ENCODE measurements around the gene KRTAP10-8. TPM values are rescaled to one million over a fixed set of nuclear protein-coding genes. Genes with fewer than 3 reads are reported as not detected.
"Not testable (repeated sequence)": the region's sequence is repeated elsewhere in the genome, so short reads cannot be mapped to it uniquely, and the experiment has no call there.

The KRTAP10-8 gene
- total RNA-seq, 2 donors from 2014 or later, result not detected

GRCh38 chr21:44572959-44573583, 38.8 kb upstream of the KRTAP10-8 start:
- no peaks in the 10 kb centered on the region for H3K4me1 ChIP-seq
- H3K27ac ChIP-seq, result no peak overlapping the region
- no peaks in the 10 kb centered on the region for H3K27me3 ChIP-seq
- no peaks in the 10 kb centered on the region for H3K36me3 ChIP-seq
- no peak for DNase-seq
- H3K9ac ChIP-seq (ENCODE audit: low read depth in 2 of 2, low read length in 2 of 2), result no peak overlapping the region
- no peak for TF ChIP-seq CTCF (IDR thresholded peaks at IDR 0.05)
- H3K4me3 ChIP-seq, result no peak overlapping the region
- no peaks in the 10 kb centered on the region for H3K9me3 ChIP-seq
- intact Hi-C loops (cut with DNase I), result no loop called here

- H3K9ac ChIP-seq (ENCODE audit: low read depth in 2 of 2, low read length in 2 of 2); DNase-seq; H3K27me3 ChIP-seq; intact Hi-C loops (cut with DNase I); H3K9me3 ChIP-seq; H3K36me3 ChIP-seq; H3K4me1 ChIP-seq; H3K27ac ChIP-seq: not testable (repeated sequence)
- H3K4me3 ChIP-seq, result peak within 1 kb of the TSS; percentile 12
Observed at GRCh38 chr21:44573630-44574456, 38.0 kb upstream of the KRTAP10-8 start, which contains the start of gene KRTAP10-4. Gene KRTAP10-4 (plus strand): TSS chr21:44573729. CDS start chr21:44573759, 30 bp downstream.

- Histone ChIP-seq H3K27me3 (no peaks in the 10 kb centered on the region), H3K36me3 (no peaks in the 10 kb centered on the region), H3K9me3 (no peaks in the 10 kb centered on the region), H3K27ac (no peak overlapping the region), H3K4me3 (peak overlapping the region; percentile 12), H3K4me1 (no peaks in the 10 kb centered on the region), H3K9ac (ENCODE audit: low read depth in 2 of 2, low read length in 2 of 2) (no peak overlapping the region)
- intact Hi-C loops (cut with DNase I), result no loop called here
- peak; percentile 72 for DNase-seq
- TF ChIP-seq CTCF (IDR thresholded peaks at IDR 0.05), result no peak
Observed at GRCh38 chr21:44574457-44575306, 37.2 kb upstream of the KRTAP10-8 start.

GRCh38 chr21:44575307-44576024, 36.4 kb upstream of the KRTAP10-8 start:
- TF ChIP-seq CTCF (IDR thresholded peaks at IDR 0.05), result no peak
- H3K4me3 ChIP-seq, result no peak overlapping the region
- no peak overlapping the region for H3K9ac ChIP-seq (ENCODE audit: low read depth in 2 of 2, low read length in 2 of 2)
- no peaks in the 10 kb centered on the region for H3K27me3 ChIP-seq
- no peak overlapping the region for H3K27ac ChIP-seq
- no peaks in the 10 kb centered on the region for H3K36me3 ChIP-seq
- DNase-seq, result no peak
- no peaks in the 10 kb centered on the region for H3K9me3 ChIP-seq
- H3K4me1 ChIP-seq, result no peaks in the 10 kb centered on the region
- intact Hi-C loops (cut with DNase I), result no loop called here

- no peak overlapping the region for H3K4me3 ChIP-seq
- H3K9ac ChIP-seq (ENCODE audit: low read depth in 2 of 2, low read length in 2 of 2), result no peak overlapping the region
- no peaks in the 10 kb centered on the region for H3K9me3 ChIP-seq
- no peak overlapping the region for H3K27ac ChIP-seq
- intact Hi-C loops (cut with DNase I), result no loop called here
- TF ChIP-seq CTCF (IDR thresholded peaks at IDR 0.05), result no peak
- H3K4me1 ChIP-seq, result no peaks in the 10 kb centered on the region
- no peak for DNase-seq
- H3K27me3 ChIP-seq, result no peaks in the 10 kb centered on the region
- H3K36me3 ChIP-seq, result no peaks in the 10 kb centered on the region
Observed at GRCh38 chr21:44576025-44576420, 35.9 kb upstream of the KRTAP10-8 start.

Measured in colonic mucosa (tissue), 4 donors.